Choroid plexus epithelial cell (primary cell): Measurements from ENCODE around the gene CLDND1.
A peak's percentile ranks its signal among the peaks of the same experiment; 100 is the strongest.

Experiments used
- DNase-seq: peaks from one replicate; pipeline ENCODE4 v3.0.0-alpha.2; 2010; ENCODE audit warnings: low read depth
- H3K4me3 ChIP-seq: 2 replicates; pipeline ENCODE4 v1.5.1; 2011; ENCODE audit warnings: low read depth, mild to moderate bottlenecking, control low read depth, low read length, moderate library complexity
- TF ChIP-seq, protein P1 (sequence below): conservative IDR thresholded peaks from 2 replicates; pipeline ENCODE4 v1.5.1; 2011; ENCODE audit warnings: low read depth, mild to moderate bottlenecking, control low read depth, inconsistent platforms, low read length, moderate library complexity

CLDND1 gene

GRCh38 chr3:98518816-98519215 is 3.9 kb downstream of the CLDND1 start:
- TF ChIP-seq, protein P1, sequence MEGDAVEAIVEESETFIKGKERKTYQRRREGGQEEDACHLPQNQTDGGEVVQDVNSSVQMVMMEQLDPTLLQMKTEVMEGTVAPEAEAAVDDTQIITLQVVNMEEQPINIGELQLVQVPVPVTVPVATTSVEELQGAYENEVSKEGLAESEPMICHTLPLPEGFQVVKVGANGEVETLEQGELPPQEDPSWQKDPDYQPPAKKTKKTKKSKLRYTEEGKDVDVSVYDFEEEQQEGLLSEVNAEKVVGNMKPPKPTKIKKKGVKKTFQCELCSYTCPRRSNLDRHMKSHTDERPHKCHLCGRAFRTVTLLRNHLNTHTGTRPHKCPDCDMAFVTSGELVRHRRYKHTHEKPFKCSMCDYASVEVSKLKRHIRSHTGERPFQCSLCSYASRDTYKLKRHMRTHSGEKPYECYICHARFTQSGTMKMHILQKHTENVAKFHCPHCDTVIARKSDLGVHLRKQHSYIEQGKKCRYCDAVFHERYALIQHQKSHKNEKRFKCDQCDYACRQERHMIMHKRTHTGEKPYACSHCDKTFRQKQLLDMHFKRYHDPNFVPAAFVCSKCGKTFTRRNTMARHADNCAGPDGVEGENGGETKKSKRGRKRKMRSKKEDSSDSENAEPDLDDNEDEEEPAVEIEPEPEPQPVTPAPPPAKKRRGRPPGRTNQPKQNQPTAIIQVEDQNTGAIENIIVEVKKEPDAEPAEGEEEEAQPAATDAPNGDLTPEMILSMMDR = no peak
- no peak overlapping the region for H3K4me3 ChIP-seq

DNA sequence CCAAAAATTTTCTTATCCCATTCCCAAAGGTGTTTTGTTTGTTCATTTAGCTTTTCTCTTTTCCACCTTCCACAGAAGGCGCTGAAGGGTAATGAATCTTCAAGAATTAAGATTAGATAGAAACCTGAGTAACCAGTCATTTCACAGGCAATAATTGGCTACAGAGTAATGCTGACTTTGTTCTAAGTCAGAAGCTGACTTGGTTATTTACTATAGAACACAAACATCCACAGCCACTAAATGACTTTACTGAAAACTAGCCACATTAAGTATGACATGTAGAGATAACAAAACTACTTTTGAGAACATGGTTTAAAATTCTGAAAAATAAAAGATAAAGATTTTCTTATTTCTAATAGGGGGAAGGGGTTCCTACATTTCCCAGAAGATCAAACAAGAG is 7.8 kb downstream of the CLDND1 start:
- TF ChIP-seq, protein P1 = no peak
- H3K4me3 ChIP-seq = no peak overlapping the region

More at GRCh38 chr3:98518816-98519215, 3.9 kb downstream of the CLDND1 start:
- DNase-seq = no peak

GRCh38 chr3:98513736-98514135 is 9.0 kb downstream of the CLDND1 start:
- DNase-seq = no peak
- no peak overlapping the region for H3K4me3 ChIP-seq
- TF ChIP-seq, protein P1 = no peak

More for the DNA sequence above, 7.8 kb downstream of the CLDND1 start:
- DNase-seq = no peak

- TF ChIP-seq, protein P1 = no peak
- no peak overlapping the region for H3K4me3 ChIP-seq
- peak; percentile 72 for DNase-seq
Observed at GRCh38 chr3:98513091-98513511, 9.6 kb downstream of the CLDND1 start.

DNA sequence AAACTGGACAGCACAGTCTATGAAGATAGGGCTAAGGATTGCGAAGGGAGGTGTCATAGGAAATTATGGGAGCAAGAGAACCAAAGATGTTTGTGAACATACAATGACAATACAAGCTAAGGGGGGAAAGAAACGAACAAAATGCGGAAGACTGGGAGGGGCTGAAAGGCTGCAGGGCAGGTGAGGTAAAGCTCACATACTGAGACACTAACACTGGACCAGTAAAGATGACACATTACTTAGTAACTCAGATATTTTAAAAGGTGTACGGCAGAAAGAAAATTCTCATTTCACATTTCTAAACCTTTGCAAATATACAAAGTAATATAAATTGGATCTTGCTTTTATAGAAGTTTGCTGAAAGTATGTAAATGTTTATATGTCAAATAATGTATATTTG is 10.1 kb downstream of the CLDND1 start:
- TF ChIP-seq, protein P1 = no peak
- no peak overlapping the region for H3K4me3 ChIP-seq
- DNase-seq = no peak

GRCh38 chr3:98508582-98508981 is 14.1 kb downstream of the CLDND1 start:
- no peak overlapping the region for H3K4me3 ChIP-seq
- TF ChIP-seq, protein P1 = no peak
- no peak for DNase-seq

- TF ChIP-seq, protein P1 = no peak
- peak; percentile 3 for DNase-seq
- no peak overlapping the region for H3K4me3 ChIP-seq
Observed at GRCh38 chr3:98504539-98504938, 18.2 kb downstream of the CLDND1 start.
